Keratinocyte (primary cell): ENCODE measurements around the gene TAF10. TPM values are rescaled to one million over a fixed set of nuclear protein-coding genes. Genes with fewer than 3 reads are reported as not detected.

ENCODE experiments used
- DNase-seq: peaks from one replicate; pipeline ENCODE4 v3.0.0-alpha.2; 2011; ENCODE audit warnings: low read depth, missing footprints, low spot score
- FAIRE-seq: peaks from 2 replicates; lab custom pipeline; 2011; peaks lifted over from hg19 to GRCh38; lab: Jason Lieb, UNC
- H2AFZ ChIP-seq: 2 replicates; pipeline ENCODE4 v1.6.0; 2012; ENCODE audit warnings: low read length, control low read depth, inconsistent platforms; ENCODE audit not compliant: control insufficient read depth
- H3K27ac ChIP-seq: 2 replicates; pipeline ENCODE4 v1.5.1; 2011; ENCODE audit warnings: low read length; ENCODE audit not compliant: control insufficient read depth, insufficient read depth
- H3K27me3 ChIP-seq: 3 replicates; pipeline ENCODE4 v1.6.0; 2011; ENCODE audit warnings: low read length; ENCODE audit not compliant: control insufficient read depth, insufficient read depth; ENCODE audit errors: extremely low read depth
- H3K36me3 ChIP-seq, 2 experiments: 2 replicates in 1 of 2; 3 replicates in 1 of 2; pipeline ENCODE4 v1.5.1; 2011; ENCODE audit warnings: low read length in 2 of 2, mild to moderate bottlenecking in 1 of 2; ENCODE audit not compliant: control insufficient read depth in 2 of 2, insufficient read depth in 2 of 2; ENCODE audit errors: extremely low read depth in 1 of 2
- H3K4me1 ChIP-seq: 3 replicates; pipeline ENCODE4 v1.5.1; 2011; ENCODE audit warnings: low read length; ENCODE audit not compliant: control insufficient read depth, insufficient read depth; ENCODE audit errors: extremely low read depth
- H3K4me2 ChIP-seq: 3 replicates; pipeline ENCODE4 v1.6.0; 2011; ENCODE audit warnings: low read depth, low read length; ENCODE audit not compliant: control insufficient read depth, insufficient read depth; ENCODE audit errors: extremely low read depth
- H3K4me3 ChIP-seq, 3 experiments: fragments of 200-600 bp in 1 of 3; sonication (generic) in 1 of 3; 2 replicates in 2 of 3; 3 replicates in 1 of 3; pipeline ENCODE4 v1.5.1; 2011 to 2016; ENCODE audit warnings: low read length in 3 of 3, mild to moderate bottlenecking in 3 of 3, control low read depth in 2 of 3, inconsistent platforms in 1 of 3, low read depth in 1 of 3, mixed read lengths in 1 of 3, mixed run types in 1 of 3, moderate library complexity in 1 of 3; ENCODE audit not compliant: control insufficient read depth in 2 of 3, insufficient read depth in 2 of 3; ENCODE audit errors: extremely low read depth in 1 of 3
- H3K79me2 ChIP-seq: 2 replicates; pipeline ENCODE4 v1.6.0; 2012; ENCODE audit warnings: low read length; ENCODE audit not compliant: control insufficient read depth, insufficient read depth
- H3K9ac ChIP-seq: 3 replicates; pipeline ENCODE4 v1.6.0; 2011; ENCODE audit warnings: low read length; ENCODE audit not compliant: control insufficient read depth, insufficient read depth; ENCODE audit errors: extremely low read depth
- H3K9me1 ChIP-seq: 3 replicates; pipeline ENCODE4 v1.6.0; 2011; ENCODE audit warnings: low read length; ENCODE audit not compliant: control insufficient read depth, insufficient read depth; ENCODE audit errors: extremely low read depth
- H3K9me3 ChIP-seq: 2 replicates; pipeline ENCODE4 v1.5.1; 2012; ENCODE audit warnings: low read depth, low read length; ENCODE audit not compliant: control insufficient read depth
- H4K20me1 ChIP-seq: 3 replicates; pipeline ENCODE4 v1.6.0; 2011; ENCODE audit warnings: low read length; ENCODE audit not compliant: control insufficient read depth, insufficient read depth; ENCODE audit errors: extremely low read depth
- CTCF ChIP-seq, 3 experiments: IDR thresholded peaks in 1 of 3; conservative IDR thresholded peaks in 1 of 3; optimal IDR thresholded peaks in 1 of 3; 2 replicates in 2 of 3; 3 replicates in 1 of 3; pipeline versions ENCODE3 to v1.5.1; 2011; ENCODE audit warnings: low read length in 3 of 3, mild to moderate bottlenecking in 3 of 3, moderate library complexity in 2 of 3, control low read depth in 1 of 3, inconsistent platforms in 1 of 3; ENCODE audit not compliant: insufficient read depth in 2 of 3; ENCODE audit errors: extremely low read depth in 1 of 3
- EZH2 ChIP-seq: IDR thresholded peaks from one replicate; pipeline ENCODE4 v1.6.1; 2012; ENCODE audit warnings: inconsistent platforms, mild to moderate bottlenecking, low read length, moderate library complexity
- dilution Hi-C: fragments of 300-500 bp; cut with MboI; formaldehyde crosslinking; loops from one replicate; pipeline ENCODE4 v1.7.0; 2020; ENCODE audit warnings: low sequenced_read_pairs; ENCODE audit not compliant: extremely low pct_ligation_motif_present
- polyA plus RNA-seq, 5 experiments: library from polyadenylated mRNA; depleted of rRNA in 3 of 5; stranded (reverse) in 3 of 5; stranded (forward) in 1 of 5; unstranded in 1 of 5; fragments of >200 nt; gene quantifications; 1 replicate in 1 of 5; 2 replicates in 3 of 5; 3 replicates in 1 of 5; pipeline versions ENCODE4 v1.2.1 to v1.2.3, GENCODE V29; 2011 to 2012; ENCODE audit warnings: missing spikeins in 2 of 5, low read depth in 1 of 5, low replicate concordance in 1 of 5

The TAF10 gene
- polyA plus RNA-seq, 1 donor (not counting 4 experiments of a cell fraction or from before 2014, with no cell fraction given): 165 TPM

- no peak overlapping the region for H2AFZ ChIP-seq
- FAIRE-seq (no peak), DNase-seq (no peak)
- H3K79me2 ChIP-seq: no peaks in the 10 kb centered on the region
- H3K9me1 ChIP-seq: no peaks in the 10 kb centered on the region
- no peak overlapping the region for H3K27ac ChIP-seq
- TF ChIP-seq EZH2 (no peak), CTCF (optimal IDR thresholded peaks at IDR 0.05 in 1 of 3, IDR thresholded peaks at IDR 0.05 in 1 of 3, conservative IDR thresholded peaks at IDR 0.05 in 1 of 3; ENCODE audit: extremely low read depth in 1 of 3, insufficient read depth in 2 of 3, low read length in 3 of 3) (peak in 1 of 3 experiments; percentile 9)
- H3K36me3 ChIP-seq: no peaks in the 10 kb centered on the region
- no peak overlapping the region for H3K4me3 ChIP-seq
- H3K4me1 ChIP-seq: no peaks in the 10 kb centered on the region
- H3K9me3 ChIP-seq: no peaks in the 10 kb centered on the region
- H3K9ac ChIP-seq: no peak overlapping the region
- H3K27me3 ChIP-seq: no peaks in the 10 kb centered on the region
- dilution Hi-C loops: no loop called here
- H4K20me1 ChIP-seq: no peaks in the 10 kb centered on the region
- no peak overlapping the region for H3K4me2 ChIP-seq
Measured at GRCh38 chr11:6638429-6638828, 26.4 kb upstream of the TAF10 start.

- H3K36me3 ChIP-seq: no peaks in the 10 kb centered on the region
- TF ChIP-seq EZH2: no peak
- no peak for TF ChIP-seq CTCF (optimal IDR thresholded peaks at IDR 0.05 in 1 of 3, IDR thresholded peaks at IDR 0.05 in 1 of 3, conservative IDR thresholded peaks at IDR 0.05 in 1 of 3; ENCODE audit: extremely low read depth in 1 of 3, insufficient read depth in 2 of 3, low read length in 3 of 3)
- H3K79me2 ChIP-seq: no peaks in the 10 kb centered on the region
- no peaks in the 10 kb centered on the region for H3K9me3 ChIP-seq
- FAIRE-seq (no peak), DNase-seq (no peak)
- no peaks in the 10 kb centered on the region for H4K20me1 ChIP-seq
- H3K9ac ChIP-seq: no peak overlapping the region
- H3K4me1 ChIP-seq: no peaks in the 10 kb centered on the region
- no peaks in the 10 kb centered on the region for H3K9me1 ChIP-seq
- H3K27ac ChIP-seq: no peak overlapping the region
- H2AFZ ChIP-seq: no peak overlapping the region
- dilution Hi-C loops: no loop called here
- H3K27me3 ChIP-seq: no peaks in the 10 kb centered on the region
- no peak overlapping the region for H3K4me3 ChIP-seq
- H3K4me2 ChIP-seq: no peak overlapping the region
Measured at GRCh38 chr11:6637871-6638270, 25.9 kb upstream of the TAF10 start.
